GM19438 (cell line): Measurements from ENCODE around the gene CALM3.

Experiments used
- ATAC-seq: cut with Tn5 transposase; IDR thresholded peaks from one replicate; pipeline ENCODE4 v1.9.1; 2021; ENCODE audit warnings: low read depth; ENCODE audit not compliant: unreplicated experiment

Gene CALM3

GRCh38 chr19:46599716-46600373 lies 1.3 kb upstream of the CALM3 start:
- no peak for ATAC-seq

- peak; percentile 72 for ATAC-seq
Measured at GRCh38 chr19:46600384-46601317, 479 bp upstream of the CALM3 start.

DNA sequence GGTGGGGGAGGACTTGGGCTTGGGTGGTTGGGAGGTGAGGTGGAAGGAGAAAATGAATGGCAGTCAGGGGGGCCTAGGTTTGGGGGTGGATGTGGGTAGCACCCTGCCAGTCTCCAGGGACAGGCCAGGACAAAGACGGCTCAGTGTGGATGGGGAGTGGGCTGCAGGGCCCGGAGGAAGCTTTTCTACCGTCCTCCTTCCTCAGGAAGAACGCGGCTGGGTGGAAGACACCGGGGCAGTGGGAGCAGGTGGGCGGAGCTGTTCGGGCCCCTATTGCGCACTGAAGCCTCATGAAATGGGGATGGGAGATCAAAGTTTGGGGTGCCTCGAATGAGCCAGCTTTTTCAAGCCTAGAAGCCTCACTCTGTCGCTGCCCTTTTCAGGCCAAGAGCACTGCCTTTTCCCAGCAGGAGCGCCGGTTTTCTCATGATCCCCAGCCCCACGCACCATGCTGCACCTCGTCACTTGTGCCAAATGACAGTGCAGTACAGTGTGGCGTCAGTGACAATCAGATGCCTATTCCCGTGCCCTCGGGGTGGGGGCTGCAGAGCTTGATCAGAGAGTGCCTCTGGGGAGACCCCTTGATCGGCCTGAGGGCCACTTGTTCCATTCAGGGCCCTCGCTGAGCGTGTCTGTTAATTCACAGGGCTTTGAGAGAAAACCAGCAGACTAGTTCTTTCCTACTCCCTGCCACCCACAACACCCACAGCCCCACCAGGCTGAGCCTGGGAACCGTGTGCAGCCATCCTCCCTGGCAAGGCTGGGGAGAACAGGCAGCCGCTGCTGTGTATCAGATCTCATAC lies 1.5 kb downstream of the CALM3 start:
- ATAC-seq, result no peak

- no peak for ATAC-seq
Measured at GRCh38 chr19:46603195-46603637, 2.1 kb downstream of the CALM3 start.

- no peak for ATAC-seq
Measured at GRCh38 chr19:46603752-46604231, 2.7 kb downstream of the CALM3 start.

DNA sequence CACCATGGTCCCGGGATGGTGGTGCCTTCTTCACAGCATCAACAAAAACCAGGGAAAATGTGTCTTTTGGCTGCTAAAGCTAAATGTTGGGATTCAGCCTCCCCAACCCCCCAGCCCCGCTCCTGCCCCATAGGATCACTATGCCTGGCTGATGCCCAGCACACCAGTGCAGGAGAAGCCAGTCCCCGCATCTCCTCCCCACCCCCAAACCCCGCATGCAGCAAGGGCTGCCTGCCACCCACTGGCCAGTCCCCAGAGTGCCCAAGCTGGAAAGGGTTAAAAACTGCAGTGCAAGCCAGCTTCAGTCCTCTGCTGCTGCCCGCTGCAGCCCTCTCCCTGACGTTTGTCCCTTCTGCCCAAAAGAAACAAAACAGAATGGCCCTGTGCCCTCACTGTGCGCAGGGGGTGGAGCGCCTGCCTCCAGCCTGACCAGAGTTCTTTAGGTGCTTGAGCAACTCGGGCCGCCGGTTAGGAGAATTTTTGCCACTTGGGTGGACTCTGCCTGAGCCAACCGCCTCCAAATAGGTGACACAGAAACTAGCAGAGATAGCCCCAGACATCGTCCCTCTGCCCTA lies 3.7 kb downstream of the CALM3 start:
- no peak for ATAC-seq

- ATAC-seq, result no peak
Measured at GRCh38 chr19:46605356-46605821, 4.3 kb downstream of the CALM3 start.

- no peak for ATAC-seq
Measured at GRCh38 chr19:46606019-46606418, 4.9 kb downstream of the CALM3 start.

- no peak for ATAC-seq
Measured at GRCh38 chr19:46606681-46607447, 5.7 kb downstream of the CALM3 start.

GRCh38 chr19:46607448-46607841 lies 6.3 kb downstream of the CALM3 start:
- no peak for ATAC-seq

DNA sequence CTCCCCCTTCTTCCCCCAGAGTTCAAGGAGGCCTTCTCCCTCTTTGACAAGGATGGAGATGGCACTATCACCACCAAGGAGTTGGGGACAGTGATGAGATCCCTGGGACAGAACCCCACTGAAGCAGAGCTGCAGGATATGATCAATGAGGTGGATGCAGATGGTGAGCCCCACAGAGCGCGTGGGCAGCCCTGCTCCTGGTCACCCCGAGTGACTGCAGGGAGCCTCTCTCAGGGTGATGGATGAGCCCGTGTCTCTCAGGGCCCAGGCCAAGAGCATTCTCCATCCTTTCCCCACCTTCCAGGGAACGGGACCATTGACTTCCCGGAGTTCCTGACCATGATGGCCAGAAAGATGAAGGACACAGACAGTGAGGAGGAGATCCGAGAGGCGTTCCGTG lies 7.0 kb downstream of the CALM3 start:
- ATAC-seq, result no peak

- ATAC-seq, result no peak
Measured at GRCh38 chr19:46608581-46609345, 7.6 kb downstream of the CALM3 start.

DNA sequence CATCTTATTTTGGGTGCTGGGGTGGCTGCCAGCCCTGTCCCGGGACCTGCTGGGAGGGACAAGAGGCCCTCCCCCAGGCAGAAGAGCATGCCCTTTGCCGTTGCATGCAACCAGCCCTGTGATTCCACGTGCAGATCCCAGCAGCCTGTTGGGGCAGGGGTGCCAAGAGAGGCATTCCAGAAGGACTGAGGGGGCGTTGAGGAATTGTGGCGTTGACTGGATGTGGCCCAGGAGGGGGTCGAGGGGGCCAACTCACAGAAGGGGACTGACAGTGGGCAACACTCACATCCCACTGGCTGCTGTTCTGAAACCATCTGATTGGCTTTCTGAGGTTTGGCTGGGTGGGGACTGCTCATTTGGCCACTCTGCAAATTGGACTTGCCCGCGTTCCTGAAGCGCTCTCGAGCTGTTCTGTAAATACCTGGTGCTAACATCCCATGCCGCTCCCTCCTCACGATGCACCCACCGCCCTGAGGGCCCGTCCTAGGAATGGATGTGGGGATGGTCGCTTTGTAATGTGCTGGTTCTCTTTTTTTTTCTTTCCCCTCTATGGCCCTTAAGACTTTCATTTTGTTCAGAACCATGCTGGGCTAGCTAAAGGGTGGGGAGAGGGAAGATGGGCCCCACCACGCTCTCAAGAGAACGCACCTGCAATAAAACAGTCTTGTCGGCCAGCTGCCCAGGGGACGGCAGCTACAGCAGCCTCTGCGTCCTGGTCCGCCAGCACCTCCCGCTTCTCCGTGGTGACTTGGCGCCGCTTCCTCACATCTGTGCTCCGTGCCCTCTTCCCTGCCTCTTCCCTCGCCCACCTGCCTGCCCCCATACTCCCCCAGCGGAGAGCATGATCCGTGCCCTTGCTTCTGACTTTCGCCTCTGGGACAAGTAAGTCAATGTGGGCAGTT lies 8.6 kb downstream of the CALM3 start:
- ATAC-seq, result no peak

GRCh38 chr19:46610413-46610775 lies 9.3 kb downstream of the CALM3 start:
- ATAC-seq, result no peak

DNA sequence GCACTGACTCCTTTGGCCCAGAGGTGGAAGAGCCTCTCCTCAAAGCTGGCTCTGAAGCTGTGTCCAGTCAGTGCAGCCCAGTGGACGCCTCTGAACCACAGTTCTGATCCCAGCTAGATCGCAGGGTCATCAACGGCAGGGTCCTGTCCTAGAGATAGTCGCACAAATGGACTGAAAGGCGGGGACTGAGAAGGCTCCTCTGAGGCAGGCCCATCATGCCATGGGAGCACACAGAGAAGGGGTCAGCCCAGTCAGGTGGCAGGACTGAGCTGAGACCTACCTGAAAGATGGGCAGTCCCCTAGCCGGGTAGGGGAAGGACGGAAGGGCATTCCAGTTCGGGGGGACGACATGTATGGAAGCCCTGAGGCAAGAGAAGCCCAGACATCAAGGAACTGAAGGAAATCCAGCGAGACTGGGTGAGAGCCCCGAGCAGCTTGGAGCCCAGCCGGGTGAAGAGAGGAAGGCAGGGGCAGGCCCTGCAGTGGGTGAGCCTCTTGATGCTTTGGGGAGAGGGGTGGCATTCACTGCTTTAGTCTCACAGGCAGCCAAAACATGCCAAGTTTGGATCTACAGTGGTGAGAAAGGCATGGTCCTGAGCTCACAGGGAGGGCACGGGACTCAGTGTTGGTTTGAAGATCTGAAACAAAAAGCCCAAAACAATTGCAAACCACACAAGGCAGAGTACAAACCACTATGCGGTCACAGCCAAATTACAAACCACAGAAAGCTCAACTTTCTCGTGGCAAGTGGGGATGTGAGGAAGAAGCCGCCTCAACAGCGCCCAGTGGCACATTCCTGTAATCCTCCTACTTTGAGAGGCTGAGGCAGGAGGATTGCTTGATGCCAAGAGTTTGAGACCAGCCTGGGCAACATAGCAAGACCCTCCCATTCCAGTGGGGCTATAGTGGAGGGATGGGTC lies 10.0 kb downstream of the CALM3 start:
- ATAC-seq, result no peak

- no peak for ATAC-seq
Measured at GRCh38 chr19:46611776-46612175, 10.6 kb downstream of the CALM3 start.

DNA sequence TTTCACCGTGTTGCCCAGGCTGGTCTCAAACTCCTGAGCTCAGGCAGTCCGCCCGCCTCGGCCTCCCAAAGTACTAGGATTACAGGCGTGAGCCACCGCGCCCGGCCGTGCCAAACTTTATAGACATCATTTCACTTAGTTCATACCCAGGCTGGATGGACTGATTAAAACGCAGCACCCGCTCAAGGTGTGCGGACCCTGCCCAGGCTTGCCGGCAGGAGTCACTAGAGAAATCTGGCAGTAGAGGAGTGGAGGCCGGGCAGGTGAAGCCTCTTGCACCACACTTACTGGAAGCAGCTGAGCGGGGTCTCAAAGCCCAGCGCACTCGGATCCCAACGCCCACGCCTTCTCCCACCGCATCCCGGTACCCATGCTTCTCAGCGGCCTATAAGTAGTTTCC lies 12.4 kb downstream of the CALM3 start:
- ATAC-seq, result no peak
